ENCODE measurements around the gene ARVCF. TPM values are rescaled to one million over a fixed set of nuclear protein-coding genes. Genes with fewer than 3 reads are reported as not detected.
A peak's percentile ranks its signal among the peaks of the same experiment; 100 is the strongest.

The ARVCF gene
- polyA plus RNA-seq, 12 donors = 40.2 to 703 (median 80.3) TPM

- DNase-seq = no peak
Observed at GRCh38 chr22:20017622-20017958, 967 bp upstream of the ARVCF start.

- DNase-seq = no peak
Observed at GRCh38 chr22:20015971-20016733, 471 bp downstream of the ARVCF start.

- DNase-seq = no peak
Observed at GRCh38 chr22:20015187-20015625, 1.4 kb downstream of the ARVCF start.

GRCh38 chr22:20014526-20015186, 2.0 kb downstream of the ARVCF start:
- DNase-seq = no peak

- peak; percentile 55 for DNase-seq
Observed at GRCh38 chr22:20013382-20013871, 3.2 kb downstream of the ARVCF start.

- DNase-seq = no peak
Observed at GRCh38 chr22:20012741-20013331, 3.8 kb downstream of the ARVCF start.

- no peak for DNase-seq
Observed at GRCh38 chr22:20011993-20012740, 4.5 kb downstream of the ARVCF start.

GRCh38 chr22:20011123-20011992, 5.3 kb downstream of the ARVCF start:
- no peak for DNase-seq

- no peak for DNase-seq
Observed at GRCh38 chr22:20010307-20011122, 6.1 kb downstream of the ARVCF start.

GRCh38 chr22:20009582-20010306, 6.9 kb downstream of the ARVCF start:
- no peak for DNase-seq

- no peak for DNase-seq
Observed at GRCh38 chr22:20009018-20009491, 7.6 kb downstream of the ARVCF start.

GRCh38 chr22:20008221-20008995, 8.2 kb downstream of the ARVCF start:
- no peak for DNase-seq

GRCh38 chr22:20004464-20004863, 12.2 kb downstream of the ARVCF start:
- no peak for DNase-seq

GRCh38 chr22:20003304-20003703, 13.3 kb downstream of the ARVCF start:
- no peak for DNase-seq

- no peak for DNase-seq
Observed at GRCh38 chr22:20002636-20003035, 14.0 kb downstream of the ARVCF start.

- no peak for DNase-seq
Observed at GRCh38 chr22:20002128-20002527, 14.5 kb downstream of the ARVCF start.

GRCh38 chr22:20001082-20001638, 15.5 kb downstream of the ARVCF start:
- DNase-seq = no peak
